Stomach (tissue), 4 donors: ENCODE measurements around the gene SYNE3.

Experiments used
- EP300 ChIP-seq: sonication (generic); formaldehyde crosslinking; IDR thresholded peaks from one replicate; pipeline ENCODE4 v1.6.1; 2017; ENCODE audit warnings: antibody characterized with exemption
- POLR2A ChIP-seq, 4 donors: fragments of 450-650 bp; IDR thresholded peaks; one replicate each; pipeline ENCODE4 v1.6.1; 2016; ENCODE audit warnings: antibody characterized with exemption in 4 of 4, control low read depth in 2 of 4, mild to moderate bottlenecking in 1 of 4, moderate library complexity in 1 of 4
- POLR2AphosphoS5 ChIP-seq, 3 donors: sonication (generic); formaldehyde crosslinking; IDR thresholded peaks; one replicate each; pipeline ENCODE4 v1.6.1; 2016; ENCODE audit warnings: antibody characterized with exemption in 3 of 3
- TF ChIP-seq, protein P1 (sequence below), 7 experiments: fragments of 450-650 bp in 4 of 7; fragments of 200-600 bp in 3 of 7; sonication (generic) in 3 of 7; IDR thresholded peaks; one replicate each; pipeline ENCODE4 v1.5.1; 2016 to 2019; ENCODE audit warnings: antibody characterized with exemption in 7 of 7, control low read depth in 2 of 7, mild to moderate bottlenecking in 1 of 7

DNA sequence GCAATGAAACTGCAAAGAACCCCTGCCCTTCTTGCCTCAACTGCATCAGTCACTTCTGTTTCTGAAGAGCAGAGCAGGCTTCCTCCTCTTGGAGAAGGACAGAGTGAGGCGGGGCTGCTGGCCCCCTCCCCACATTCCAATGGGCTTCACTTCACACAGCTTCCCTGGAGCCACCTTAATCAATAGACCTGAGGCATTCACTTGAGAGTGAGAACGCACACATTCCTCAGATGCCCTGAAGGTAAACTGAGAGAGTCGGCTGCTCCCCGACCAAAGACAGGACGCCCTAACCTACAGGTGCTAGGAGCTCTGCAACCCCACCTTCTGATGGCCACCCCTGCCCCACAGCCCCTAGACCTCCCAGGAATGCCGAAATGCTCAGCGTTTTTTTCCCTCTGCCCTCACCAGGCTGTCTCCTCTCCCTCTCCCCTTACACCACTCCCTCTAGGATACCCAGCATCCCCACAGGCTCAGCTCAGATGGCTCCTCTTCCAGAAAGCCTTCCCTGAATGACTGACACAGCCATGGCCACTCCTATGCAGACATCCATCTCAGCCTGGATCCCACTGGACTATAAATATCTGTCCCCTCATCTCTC lies 31.1 kb downstream of the SYNE3 start:
- TF ChIP-seq, protein P1, sequence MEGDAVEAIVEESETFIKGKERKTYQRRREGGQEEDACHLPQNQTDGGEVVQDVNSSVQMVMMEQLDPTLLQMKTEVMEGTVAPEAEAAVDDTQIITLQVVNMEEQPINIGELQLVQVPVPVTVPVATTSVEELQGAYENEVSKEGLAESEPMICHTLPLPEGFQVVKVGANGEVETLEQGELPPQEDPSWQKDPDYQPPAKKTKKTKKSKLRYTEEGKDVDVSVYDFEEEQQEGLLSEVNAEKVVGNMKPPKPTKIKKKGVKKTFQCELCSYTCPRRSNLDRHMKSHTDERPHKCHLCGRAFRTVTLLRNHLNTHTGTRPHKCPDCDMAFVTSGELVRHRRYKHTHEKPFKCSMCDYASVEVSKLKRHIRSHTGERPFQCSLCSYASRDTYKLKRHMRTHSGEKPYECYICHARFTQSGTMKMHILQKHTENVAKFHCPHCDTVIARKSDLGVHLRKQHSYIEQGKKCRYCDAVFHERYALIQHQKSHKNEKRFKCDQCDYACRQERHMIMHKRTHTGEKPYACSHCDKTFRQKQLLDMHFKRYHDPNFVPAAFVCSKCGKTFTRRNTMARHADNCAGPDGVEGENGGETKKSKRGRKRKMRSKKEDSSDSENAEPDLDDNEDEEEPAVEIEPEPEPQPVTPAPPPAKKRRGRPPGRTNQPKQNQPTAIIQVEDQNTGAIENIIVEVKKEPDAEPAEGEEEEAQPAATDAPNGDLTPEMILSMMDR (IDR thresholded peaks at IDR 0.05), result no peak
- TF ChIP-seq POLR2A (IDR thresholded peaks at IDR 0.05) (no peak), EP300 (no peak), POLR2AphosphoS5 (IDR thresholded peaks at IDR 0.05) (no peak)
